Spinal cord (tissue), 10 donors: Measurements from ENCODE around the gene STRN4. TPM values are rescaled to one million over a fixed set of nuclear protein-coding genes. Genes with fewer than 3 reads are reported as not detected.
"Not testable (repeated sequence)": the region's sequence is repeated elsewhere in the genome, so short reads cannot be mapped to it uniquely, and the experiment has no call there.

Experiments
- DNase-seq, 6 donors: peaks; one replicate each; pipeline versions ENCODE4 v3.0.0 to v3.0.0-alpha.2; 2013 to 2015; ENCODE audit warnings: low spot score in 6 of 6, low read depth in 4 of 6
- H3K27ac ChIP-seq: one replicate; pipeline ENCODE4 v1.5.1; 2013; ENCODE audit warnings: low read depth, low read length, control low read depth
- H3K27me3 ChIP-seq: one replicate; pipeline ENCODE4 v1.6.1; 2013; ENCODE audit warnings: low read length; ENCODE audit not compliant: control insufficient read depth, insufficient read depth
- H3K36me3 ChIP-seq: one replicate; pipeline ENCODE4 v1.6.1; 2013; ENCODE audit warnings: low read length; ENCODE audit not compliant: control insufficient read depth, insufficient read depth
- H3K4me1 ChIP-seq: one replicate; pipeline ENCODE4 v1.6.1; 2013; ENCODE audit warnings: low read length; ENCODE audit not compliant: control insufficient read depth, insufficient read depth
- H3K4me3 ChIP-seq: one replicate; pipeline ENCODE4 v1.5.1; 2013; ENCODE audit warnings: low read depth, low read length, control low read depth
- H3K9me3 ChIP-seq: one replicate; pipeline ENCODE4 v1.6.1; 2013; ENCODE audit warnings: low read length; ENCODE audit not compliant: control insufficient read depth, insufficient read depth
- WGBS: methylation state at CpG from one replicate; pipeline ENCODE4 v1.1.5; 2013; ENCODE audit warnings: missing lambda C conversion rate; ENCODE audit not compliant: insufficient coverage; 5-methylcytosine and 5-hydroxymethylcytosine counted together
- polyA plus RNA-seq, 2 donors: library from polyadenylated mRNA; unstranded; fragments of 120-200 nt; gene quantifications; one replicate each; pipeline ENCODE4 v1.2.1, GENCODE V29; 2013; ENCODE audit not compliant: insufficient read length in 2 of 2
- total RNA-seq, 2 donors: library from RNA; depleted of rRNA in 1 of 2; stranded (reverse); fragments of 120-200 nt in 1 of 2; fragments of >200 nt in 1 of 2; gene quantifications; one replicate each; pipeline versions ENCODE4 v1.2.3 to v1.2.4, GENCODE V29; 2013 to 2014
- donor health status: healthy.

Gene STRN4
- total and polyA plus RNA-seq, 4 donors = 42.4 to 155 (median 98.5) TPM

- Histone ChIP-seq H3K9me3 (no peaks in the 10 kb centered on the region), H3K27me3 (peaks cover 25% of the 10 kb centered on the region), H3K36me3 (no peaks in the 10 kb centered on the region), H3K27ac (peak overlapping the region; percentile 47), H3K4me1 (peaks cover 50% of the 10 kb centered on the region), H3K4me3 (peak overlapping the region; percentile 51)
- no peak for DNase-seq
- 69% methylated on average over 4 of the region's 4 CpGs for WGBS
Observed at GRCh38 chr19:46785980-46786235, 39.7 kb upstream of the STRN4 start.

GRCh38 chr19:46785054-46785979 is 39.1 kb upstream of the STRN4 start:
- Histone ChIP-seq H3K9me3 (no peaks in the 10 kb centered on the region), H3K27ac (peak overlapping the region; percentile 47), H3K27me3 (peaks cover 25% of the 10 kb centered on the region), H3K4me3 (no peak overlapping the region), H3K36me3 (no peaks in the 10 kb centered on the region), H3K4me1 (peaks cover 50% of the 10 kb centered on the region)
- DNase-seq = no peak
- WGBS = 97% methylated on average over 16 of the region's 19 CpGs

- H3K9me3 ChIP-seq = no peaks in the 10 kb centered on the region
- H3K27me3 ChIP-seq = peaks cover 25% of the 10 kb centered on the region
- 62% methylated on average over 8 of the region's 17 CpGs for WGBS
- no peak overlapping the region for H3K27ac ChIP-seq
- DNase-seq = peak in 1 of 6 donors; percentile 22
- H3K4me1 ChIP-seq = peaks cover 50% of the 10 kb centered on the region
- H3K36me3 ChIP-seq = no peaks in the 10 kb centered on the region
- no peak overlapping the region for H3K4me3 ChIP-seq
Observed at GRCh38 chr19:46784262-46785053, 38.2 kb upstream of the STRN4 start.

- H3K9me3 ChIP-seq = no peaks in the 10 kb centered on the region
- H3K27me3 ChIP-seq = peaks cover 22% of the 10 kb centered on the region
- no peak overlapping the region for H3K4me3 ChIP-seq
- WGBS = 20% methylated on average over 1 of the region's 2 CpGs
- no peak for DNase-seq
- no peaks in the 10 kb centered on the region for H3K36me3 ChIP-seq
- no peak overlapping the region for H3K27ac ChIP-seq
- H3K4me1 ChIP-seq = peaks cover 46% of the 10 kb centered on the region
Observed at GRCh38 chr19:46783670-46784069, 37.4 kb upstream of the STRN4 start.

GRCh38 chr19:46782355-46783019 is 36.2 kb upstream of the STRN4 start:
- no peak overlapping the region for H3K27ac ChIP-seq
- H3K4me3 ChIP-seq = no peak overlapping the region
- H3K4me1 ChIP-seq = peaks cover 35% of the 10 kb centered on the region
- H3K36me3 ChIP-seq = no peaks in the 10 kb centered on the region
- H3K27me3 ChIP-seq = peaks cover 11% of the 10 kb centered on the region
- H3K9me3 ChIP-seq = no peaks in the 10 kb centered on the region
- WGBS = 99% methylated on average over 7 of the region's 7 CpGs
- DNase-seq = no peak

- not testable (repeated sequence) for H3K4me1 ChIP-seq, DNase-seq, H3K27ac ChIP-seq, H3K27me3 ChIP-seq, H3K9me3 ChIP-seq, H3K36me3 ChIP-seq, H3K4me3 ChIP-seq
- 100% methylated on average over 1 of the region's 12 CpGs for WGBS
Observed at GRCh38 chr19:46777956-46778645, 31.9 kb upstream of the STRN4 start.

- Histone ChIP-seq H3K27ac (no peak overlapping the region), H3K4me1 (no peaks in the 10 kb centered on the region), H3K36me3 (peaks cover 10% of the 10 kb centered on the region), H3K9me3 (no peaks in the 10 kb centered on the region), H3K27me3 (no peaks in the 10 kb centered on the region), H3K4me3 (no peak overlapping the region)
- 98% methylated on average over 28 of the region's 33 CpGs for WGBS
- no peak for DNase-seq
Observed at GRCh38 chr19:46776927-46777911, 31.0 kb upstream of the STRN4 start.

GRCh38 chr19:46775642-46776258 is 29.5 kb upstream of the STRN4 start:
- Histone ChIP-seq H3K4me1 (no peaks in the 10 kb centered on the region), H3K9me3 (no peaks in the 10 kb centered on the region), H3K36me3 (peaks cover 10% of the 10 kb centered on the region), H3K27ac (no peak overlapping the region), H3K27me3 (no peaks in the 10 kb centered on the region), H3K4me3 (no peak overlapping the region)
- WGBS = 100% methylated on average over 2 of the region's 11 CpGs
- DNase-seq = no peak
